ENCODE data around the gene FGR.

FGR gene

GRCh38 chr1:27570356-27570755 lies 64.6 kb downstream of the FGR start:
- TF ChIP-seq GATA2 (IDR thresholded peaks at IDR 0.05; ENCODE audit: low read depth, low read length) (no peak), GATA3 (IDR thresholded peaks at IDR 0.05; ENCODE audit: low read depth, low read length) (no peak)

GRCh38 chr1:27569506-27570291 lies 65.3 kb downstream of the FGR start:
- TF ChIP-seq GATA3 (IDR thresholded peaks at IDR 0.05; ENCODE audit: low read depth, low read length): no peak
- TF ChIP-seq GATA2 (IDR thresholded peaks at IDR 0.05; ENCODE audit: low read depth, low read length): no peak

- TF ChIP-seq GATA3 (IDR thresholded peaks at IDR 0.05; ENCODE audit: low read depth, low read length) (no peak), GATA2 (IDR thresholded peaks at IDR 0.05; ENCODE audit: low read depth, low read length) (no peak)
These were observed 65.9 kb downstream of the FGR start for GRCh38 chr1:27569088-27569460.

GRCh38 chr1:27568300-27569087 lies 66.5 kb downstream of the FGR start:
- TF ChIP-seq GATA3 (IDR thresholded peaks at IDR 0.05; ENCODE audit: low read depth, low read length): no peak
- no peak for TF ChIP-seq GATA2 (IDR thresholded peaks at IDR 0.05; ENCODE audit: low read depth, low read length)

GRCh38 chr1:27567971-27568299 lies 67.0 kb downstream of the FGR start:
- no peak for TF ChIP-seq GATA2 (IDR thresholded peaks at IDR 0.05; ENCODE audit: low read depth, low read length)
- no peak for TF ChIP-seq GATA3 (IDR thresholded peaks at IDR 0.05; ENCODE audit: low read depth, low read length)

- no peak for TF ChIP-seq GATA3 (IDR thresholded peaks at IDR 0.05; ENCODE audit: low read depth, low read length)
- no peak for TF ChIP-seq GATA2 (IDR thresholded peaks at IDR 0.05; ENCODE audit: low read depth, low read length)
These were observed 67.8 kb downstream of the FGR start for GRCh38 chr1:27567146-27567526.

- TF ChIP-seq GATA3 (IDR thresholded peaks at IDR 0.05; ENCODE audit: low read depth, low read length) (no peak), GATA2 (IDR thresholded peaks at IDR 0.05; ENCODE audit: low read depth, low read length) (no peak)
These were observed 68.4 kb downstream of the FGR start for GRCh38 chr1:27566462-27567145.

GRCh38 chr1:27564710-27565649 lies 70.0 kb downstream of the FGR start:
- no peak for TF ChIP-seq GATA3 (IDR thresholded peaks at IDR 0.05; ENCODE audit: low read depth, low read length)
- no peak for TF ChIP-seq GATA2 (IDR thresholded peaks at IDR 0.05; ENCODE audit: low read depth, low read length)

- TF ChIP-seq GATA2 (IDR thresholded peaks at IDR 0.05; ENCODE audit: low read depth, low read length) (no peak), GATA3 (IDR thresholded peaks at IDR 0.05; ENCODE audit: low read depth, low read length) (no peak)
These were observed 71.2 kb downstream of the FGR start for GRCh38 chr1:27563591-27564471.

GRCh38 chr1:27563341-27563590 lies 71.7 kb downstream of the FGR start:
- TF ChIP-seq GATA2 (IDR thresholded peaks at IDR 0.05; ENCODE audit: low read depth, low read length): no peak
- TF ChIP-seq GATA3 (IDR thresholded peaks at IDR 0.05; ENCODE audit: low read depth, low read length): no peak

- TF ChIP-seq GATA3 (IDR thresholded peaks at IDR 0.05; ENCODE audit: low read depth, low read length) (no peak), GATA2 (IDR thresholded peaks at IDR 0.05; ENCODE audit: low read depth, low read length) (no peak)
These were observed 72.2 kb downstream of the FGR start for GRCh38 chr1:27562534-27563340.

Measured in SH-SY5Y (cell line).